T-cell (primary cell): ENCODE measurements around the gene CPEB1. TPM values are rescaled to one million over a fixed set of nuclear protein-coding genes. Genes with fewer than 3 reads are reported as not detected.

Experiments
- ATAC-seq, 4 experiments: fragments of 200-7000 bp in 3 of 4; fragments of 150-1000 bp in 1 of 4; cut with Tn5 transposase; replicated peaks in 1 of 4; 1 replicate in 3 of 4; 2 replicates in 1 of 4; pipeline ENCODE4 v1.10.0; 2021; ENCODE audit warnings: moderate library complexity in 3 of 4, mild to moderate bottlenecking in 2 of 4, moderate number of reproducible peaks in 1 of 4
- CTCF ChIA-PET, 2 donors: fragments of 300-600 bp; sonication (Branson Sonifier 250); formaldehyde crosslinking; loops; one replicate each; lab custom pipeline; 2022; ENCODE audit warnings: antibody characterized with exemption in 2 of 2; lab: Charles Lee
- POLR2A ChIA-PET, 2 donors: fragments of 300-600 bp; sonication (Branson Sonifier 250); formaldehyde crosslinking; loops; one replicate each; lab custom pipeline; 2022; ENCODE audit warnings: antibody characterized with exemption in 2 of 2; lab: Charles Lee
- DNase-seq, 35 experiments: peaks; one replicate each; pipeline versions ENCODE4 v3.0.0 to v3.0.0-alpha.2; 2013 to 2023
- H3K27ac ChIP-seq: one replicate; pipeline ENCODE4 v1.5.1; 2013; ENCODE audit warnings: low read length
- H3K27me3 ChIP-seq, 2 experiments: replicated peaks in 1 of 2; 1 replicate in 1 of 2; 2 replicates in 1 of 2; pipeline versions ENCODE4 v1.6.1 to v1.7.0; 2013; ENCODE audit warnings: low read length in 1 of 2, mixed read lengths in 1 of 2; ENCODE audit not compliant: control insufficient read depth in 2 of 2, insufficient read depth in 2 of 2; ENCODE audit errors: extremely low read depth in 1 of 2
- H3K36me3 ChIP-seq, 2 donors: 1 replicate in 1 of 2; 2 replicates in 1 of 2; pipeline versions ENCODE4 v1.6.1 to v1.7.0; 2013; ENCODE audit warnings: low read length in 1 of 2; ENCODE audit not compliant: control insufficient read depth in 2 of 2, insufficient read depth in 1 of 2; ENCODE audit errors: extremely low read depth in 1 of 2
- H3K4me1 ChIP-seq, 2 experiments: 1 replicate in 1 of 2; 2 replicates in 1 of 2; pipeline versions ENCODE4 v1.6.1 to v1.7.0; 2013; ENCODE audit warnings: low read length in 2 of 2, mixed read lengths in 1 of 2; ENCODE audit not compliant: insufficient read depth in 2 of 2, control insufficient read depth in 1 of 2; ENCODE audit errors: extremely low read depth in 1 of 2
- H3K4me3 ChIP-seq, 2 donors: 1 replicate in 1 of 2; 2 replicates in 1 of 2; pipeline versions ENCODE4 v1.5.1 to v1.7.0; 2013; ENCODE audit warnings: mild to moderate bottlenecking in 2 of 2, low read length in 1 of 2, moderate library complexity in 1 of 2; ENCODE audit not compliant: control insufficient read depth in 1 of 2; ENCODE audit errors: extremely low read depth in 1 of 2
- H3K9me3 ChIP-seq: 2 replicates; pipeline ENCODE4 v1.7.0; 2013
- H3K27ac Mint-ChIP-seq, 2 donors: one replicate each; pipeline ENCODE4 v1.8.0; 2020 to 2021; ENCODE audit warnings: mild to moderate bottlenecking in 2 of 2, mixed read lengths in 2 of 2
- H3K27me3 Mint-ChIP-seq, 2 donors: one replicate each; pipeline ENCODE4 v1.8.0; 2021 to 2022; ENCODE audit warnings: mixed read lengths in 2 of 2
- H3K36me3 Mint-ChIP-seq: one replicate; pipeline ENCODE4 v1.8.0; 2021; ENCODE audit warnings: mixed read lengths
- H3K4me1 Mint-ChIP-seq, 3 donors: one replicate each; pipeline ENCODE4 v1.8.0; 2020 to 2022; ENCODE audit warnings: mixed read lengths in 3 of 3, mild to moderate bottlenecking in 1 of 3
- H3K4me3 Mint-ChIP-seq, 3 donors: one replicate each; pipeline ENCODE4 v1.8.0; 2020 to 2022; ENCODE audit warnings: mild to moderate bottlenecking in 3 of 3, mixed read lengths in 3 of 3, moderate library complexity in 3 of 3
- H3K9me3 Mint-ChIP-seq, 3 donors: one replicate each; pipeline ENCODE4 v1.8.0; 2020 to 2022; ENCODE audit warnings: mixed read lengths in 3 of 3
- WGBS: methylation state at CpG from one replicate; pipeline ENCODE4 v1.1.5; 2013; ENCODE audit warnings: missing lambda C conversion rate; ENCODE audit not compliant: insufficient coverage; 5-methylcytosine and 5-hydroxymethylcytosine counted together
- total RNA-seq, 35 experiments: library from RNA in 6 of 35; stranded (reverse) in 6 of 35; fragments of 120-200 nt in 1 of 35; gene quantifications; one replicate each; pipeline versions ENCODE4 v1.2.1 to v1.2.4 and lab custom pipeline; 2013 to 2026

The CPEB1 gene
- total RNA-seq, 5 donors from 2014 or later (not counting 1 experiment from before 2014, with no cell fraction given): 0.33 to 1.3 (median 0.93) TPM

- Mint-ChIP-seq H3K9me3 (no peaks in the 10 kb centered on the region), H3K27ac (peak overlapping the region; percentile 94 to 97), H3K36me3 (peaks cover 35% of the 10 kb centered on the region), H3K27me3 (no peaks in the 10 kb centered on the region), H3K4me1 (peaks cover 29 to 37% (median 35%) of the 10 kb centered on the region in 3 donors), H3K4me3 (peak overlapping the region; percentile 90 to 95 (median 93))
- Histone ChIP-seq H3K4me3 (peak overlapping the region; percentile 68 to 81), H3K36me3 (peaks cover 6 to 35% of the 10 kb centered on the region in 2 donors), H3K4me1 (peaks cover 2 to 25% of the 10 kb centered on the region in 2 experiments), H3K27me3 (peaks cover 0 to 5% of the 10 kb centered on the region in 2 experiments), H3K9me3 (no peaks in the 10 kb centered on the region), H3K27ac (peak overlapping the region; percentile 77)
- ATAC-seq: peak; percentile 5 to 9 (median 8)
- WGBS: under 1% methylated on average over 22 of the region's 23 CpGs
- ChIA-PET CTCF (interaction anchor here (0.6 to 2.4 kb wide), 4 partner anchors 9 to 1253 kb away, joined by 3 to 17 read pairs (median 6); no protein-coding TSS in a partner anchor), POLR2A (interaction anchor here in 1 of 2 donors (0.5 to 0.6 kb wide), 2 partner anchors 46 to 492 kb away, joined by 4 read pairs; no protein-coding TSS in a partner anchor)
- DNase-seq: peak in 13 of 35 experiments; percentile 8 to 61 (median 31)
Observed at GRCh38 chr15:82539691-82540054, 107.5 kb downstream of the CPEB1 start.

DNA sequence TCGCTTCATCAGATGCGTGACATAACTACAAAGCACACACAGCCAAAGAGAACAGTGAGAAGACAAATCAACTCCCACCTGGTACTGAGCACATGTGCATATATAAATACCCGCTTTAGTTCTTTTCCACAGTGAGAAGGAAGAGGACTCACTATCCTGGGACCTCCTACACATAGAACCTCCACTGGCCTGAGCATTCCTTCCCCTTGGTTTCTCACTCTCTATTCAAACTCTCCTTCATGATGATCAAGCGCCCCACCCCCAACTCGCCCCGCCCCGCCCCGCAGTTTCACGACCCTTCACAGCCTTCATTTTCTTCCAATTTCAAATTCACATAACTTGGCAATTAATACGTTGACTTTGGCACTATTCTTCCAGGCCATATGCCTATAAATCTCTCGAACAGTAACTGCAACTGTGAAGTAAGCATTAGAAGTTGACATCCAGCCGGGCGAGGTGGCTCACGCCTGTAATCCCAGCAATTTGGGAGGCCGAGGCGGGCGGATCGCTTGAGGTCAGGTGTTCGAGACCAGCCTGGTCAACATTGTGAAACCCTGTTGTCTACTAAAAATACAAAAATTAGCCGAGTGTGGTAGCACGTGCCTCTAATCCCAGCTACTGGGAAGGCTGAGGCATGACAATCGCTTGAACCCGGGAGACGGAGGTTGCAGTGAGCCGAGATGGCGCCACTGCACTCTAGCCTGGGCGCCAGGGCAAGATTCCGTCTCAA lies 108.0 kb downstream of the CPEB1 start:
- no peaks in the 10 kb centered on the region for H3K27me3 Mint-ChIP-seq
- no peaks in the 10 kb centered on the region for H3K9me3 Mint-ChIP-seq
- peak overlapping the region; percentile 68 to 81 for H3K4me3 ChIP-seq
- H3K27me3 ChIP-seq: no peaks in the 10 kb centered on the region
- peaks cover 29 to 37% (median 35%) of the 10 kb centered on the region in 3 donors for H3K4me1 Mint-ChIP-seq
- peaks cover 2 to 25% of the 10 kb centered on the region in 2 experiments for H3K4me1 ChIP-seq
- peak overlapping the region; percentile 77 for H3K27ac ChIP-seq
- peak overlapping the region; percentile 90 to 95 (median 93) for H3K4me3 Mint-ChIP-seq
- DNase-seq (no peak), ATAC-seq (no peak)
- H3K36me3 Mint-ChIP-seq: peaks cover 41% of the 10 kb centered on the region
- 13% methylated on average over 20 of the region's 28 CpGs for WGBS
- H3K36me3 ChIP-seq: peaks cover 6 to 40% of the 10 kb centered on the region in 2 donors
- POLR2A ChIA-PET: interaction anchor here (0.6 to 1.0 kb wide), 2 partner anchors 12 to 491 kb away, joined by 3 to 4 read pairs; no protein-coding TSS in a partner anchor
- H3K27ac Mint-ChIP-seq: peak overlapping the region; percentile 94 to 97
- H3K9me3 ChIP-seq: no peaks in the 10 kb centered on the region
- CTCF ChIA-PET: interaction anchor here (0.6 to 2.4 kb wide), 4 partner anchors 8 to 336 kb away, joined by 3 to 17 read pairs (median 6); no protein-coding TSS in a partner anchor

- ChIA-PET CTCF (interaction anchor here in 1 of 2 donors (1.3 kb wide), 1 partner anchor 272 kb away, joined by 3 read pairs; the partner anchor contains the start of gene WHAMM), POLR2A (no interaction called here)
- no peaks in the 10 kb centered on the region for H3K9me3 Mint-ChIP-seq
- Histone ChIP-seq H3K36me3 (peaks cover 13 to 51% of the 10 kb centered on the region in 2 donors), H3K4me1 (peaks cover 2 to 25% of the 10 kb centered on the region in 2 experiments), H3K4me3 (no peak overlapping the region), H3K27ac (no peak overlapping the region), H3K9me3 (no peaks in the 10 kb centered on the region), H3K27me3 (no peaks in the 10 kb centered on the region)
- DNase-seq (no peak), ATAC-seq (no peak)
- WGBS: 27% methylated on average over 1 of the region's 4 CpGs
- H3K4me1 Mint-ChIP-seq: peaks cover 29 to 37% (median 33%) of the 10 kb centered on the region in 3 donors
- H3K27ac Mint-ChIP-seq: peak overlapping the region; percentile 2 to 57
- H3K4me3 Mint-ChIP-seq: peak overlapping the region in 2 of 3 donors; percentile 32 to 62
- peaks cover 45% of the 10 kb centered on the region for H3K36me3 Mint-ChIP-seq
- H3K27me3 Mint-ChIP-seq: no peaks in the 10 kb centered on the region
Observed at GRCh38 chr15:82537351-82537908, 109.7 kb downstream of the CPEB1 start.

- no peaks in the 10 kb centered on the region for H3K27me3 Mint-ChIP-seq
- DNase-seq (no peak), ATAC-seq (no peak)
- Histone ChIP-seq H3K4me3 (no peak overlapping the region), H3K36me3 (peaks cover 13 to 51% of the 10 kb centered on the region in 2 donors), H3K27ac (no peak overlapping the region), H3K27me3 (no peaks in the 10 kb centered on the region), H3K9me3 (no peaks in the 10 kb centered on the region), H3K4me1 (peaks cover 2 to 25% of the 10 kb centered on the region in 2 experiments)
- WGBS: 94% methylated on average over 7 of the region's 11 CpGs
- ChIA-PET POLR2A (no interaction called here), CTCF (no interaction called here)
- no peak overlapping the region for H3K4me3 Mint-ChIP-seq
- H3K36me3 Mint-ChIP-seq: peaks cover 45% of the 10 kb centered on the region
- peak overlapping the region in 1 of 2 donors; percentile 12 for H3K27ac Mint-ChIP-seq
- no peaks in the 10 kb centered on the region for H3K9me3 Mint-ChIP-seq
- H3K4me1 Mint-ChIP-seq: peaks cover 29 to 37% (median 33%) of the 10 kb centered on the region in 3 donors
Observed at GRCh38 chr15:82536409-82537350, 110.5 kb downstream of the CPEB1 start.

GRCh38 chr15:82535566-82536408 lies 111.4 kb downstream of the CPEB1 start:
- no peaks in the 10 kb centered on the region for H3K27me3 Mint-ChIP-seq
- DNase-seq (no peak), ATAC-seq (no peak)
- ChIA-PET CTCF (interaction anchor here in 1 of 2 donors (0.6 to 0.7 kb wide), 2 partner anchors 180 to 464 kb away, joined by 5 to 6 read pairs; no protein-coding TSS in a partner anchor), POLR2A (no interaction called here)
- H3K27ac ChIP-seq: no peak overlapping the region
- peaks cover 13 to 51% of the 10 kb centered on the region in 2 donors for H3K36me3 ChIP-seq
- H3K4me3 ChIP-seq: no peak overlapping the region
- peaks cover 43% of the 10 kb centered on the region for H3K36me3 Mint-ChIP-seq
- H3K4me1 Mint-ChIP-seq: peaks cover 25 to 34% (median 31%) of the 10 kb centered on the region in 3 donors
- H3K4me1 ChIP-seq: peaks cover 0 to 23% of the 10 kb centered on the region in 2 experiments
- no peaks in the 10 kb centered on the region for H3K9me3 Mint-ChIP-seq
- 81% methylated on average over 3 of the region's 9 CpGs for WGBS
- H3K9me3 ChIP-seq: no peaks in the 10 kb centered on the region
- H3K27me3 ChIP-seq: no peaks in the 10 kb centered on the region
- H3K4me3 Mint-ChIP-seq: no peak overlapping the region
- H3K27ac Mint-ChIP-seq: no peak overlapping the region
